ENCODE measurements around the gene APBA3.

APBA3 gene

DNA sequence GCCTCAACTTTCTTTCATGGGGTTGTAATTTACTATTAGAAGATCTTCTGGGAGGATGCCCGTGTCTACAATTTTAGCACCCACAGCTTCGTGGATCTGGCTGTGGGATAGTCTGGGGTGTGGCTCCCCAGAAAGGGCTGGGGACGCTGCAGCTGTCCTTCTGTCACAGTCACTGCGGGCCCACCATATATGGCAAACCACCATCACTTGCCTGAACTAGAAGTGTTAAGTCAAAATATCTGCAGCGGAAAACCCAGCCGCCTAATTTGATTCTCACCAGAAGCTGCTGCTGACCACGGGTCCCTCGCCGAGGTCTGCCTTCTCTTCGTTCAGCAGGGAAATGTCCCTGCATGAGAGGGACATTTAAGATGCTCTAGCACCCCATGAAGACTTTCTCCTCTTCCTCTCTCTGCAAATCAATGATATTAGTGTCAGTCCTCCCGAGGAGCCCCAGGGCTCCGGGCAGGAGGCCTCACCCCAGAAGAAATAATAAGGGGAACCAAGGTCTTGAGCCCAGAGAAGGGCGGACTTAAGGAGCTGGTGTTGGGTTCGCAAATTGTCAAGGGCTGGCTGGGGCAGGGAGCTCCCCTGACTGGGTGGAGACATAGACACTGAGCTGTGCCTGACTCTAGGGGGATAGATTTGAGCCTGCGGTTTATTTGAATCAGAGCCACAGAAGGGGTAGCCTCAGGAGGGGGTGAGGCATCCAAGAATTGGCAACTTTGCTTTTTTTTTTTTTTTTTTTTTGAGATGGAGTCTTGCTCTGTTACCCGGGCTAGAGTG, 27.7 kb upstream of the APBA3 start:
- DNase-seq (ENCODE audit: low read depth, low spot score) = no peak

DNA sequence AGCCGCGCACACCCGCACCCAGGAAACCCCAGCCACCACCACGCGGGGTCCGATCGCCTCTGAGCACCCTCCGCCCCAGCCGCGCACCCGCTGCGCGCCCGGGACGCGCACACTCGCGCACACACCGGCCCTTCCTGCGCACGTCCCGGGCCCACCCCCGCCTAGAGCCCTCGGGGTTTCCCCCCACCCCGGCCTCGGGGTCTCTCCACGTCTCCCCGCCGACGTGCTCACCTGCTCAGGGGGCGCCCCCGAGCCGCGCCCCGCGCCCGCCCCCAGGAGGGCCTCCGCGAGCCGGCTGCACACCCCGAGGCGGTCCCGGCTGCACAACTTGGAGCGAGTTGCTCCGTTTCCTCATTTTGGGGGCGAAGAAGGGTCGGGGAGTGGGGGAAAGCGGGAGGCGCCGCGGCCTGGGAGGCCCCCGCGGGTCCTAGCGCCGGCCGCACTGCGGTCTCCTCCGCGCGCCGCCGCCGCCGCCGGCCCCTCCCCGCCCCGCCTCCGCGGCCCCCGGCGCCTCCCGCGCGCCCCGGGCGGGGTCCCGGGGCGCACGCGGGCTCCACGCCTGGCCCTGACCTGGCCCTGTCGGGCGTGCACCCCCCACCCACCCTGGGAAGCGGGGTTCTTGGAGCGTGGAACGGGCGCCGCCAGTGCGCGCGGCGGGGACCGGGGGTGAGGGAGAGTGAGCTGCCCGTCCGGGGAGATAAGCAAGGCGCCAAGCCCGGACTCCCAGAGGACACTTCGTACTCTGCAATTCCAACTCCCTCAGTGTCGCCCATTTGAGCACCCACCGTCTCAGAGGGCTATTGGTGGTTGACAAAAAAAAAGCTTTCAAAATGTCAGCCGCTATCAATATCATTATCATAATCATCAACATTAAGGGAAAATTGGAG, 24.7 kb upstream of the APBA3 start, which contains the start of gene MATK:
Gene MATK, minus strand, starts transcription at position 444 of the 887 bp plus-strand sequence. CDS start 1,246 bp downstream, outside the sequence.
- no peak for DNase-seq (ENCODE audit: low read depth, low spot score)

DNA sequence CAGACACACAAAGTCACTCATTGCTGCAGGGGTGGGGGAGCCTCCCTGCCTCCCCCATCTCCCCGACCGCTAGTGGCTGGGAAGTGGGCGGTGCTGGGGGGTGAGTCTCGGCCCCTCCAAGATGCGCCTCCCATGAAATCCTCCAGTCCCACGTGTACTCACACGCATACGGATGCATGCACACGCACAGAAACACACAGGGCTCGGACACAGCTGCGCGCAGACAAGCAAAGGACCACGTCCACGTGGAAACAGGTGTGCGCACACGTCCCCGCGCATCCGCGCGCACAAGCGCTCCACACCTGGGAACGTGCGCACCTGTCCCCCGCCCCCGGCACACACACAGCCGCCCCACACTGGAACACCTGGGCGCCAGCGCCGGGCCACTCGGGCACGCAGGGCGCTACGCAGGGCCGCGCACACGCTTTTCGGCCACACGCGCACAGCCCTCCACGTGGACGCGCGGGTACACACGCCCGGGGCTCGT, 24.0 kb upstream of the APBA3 start:
- DNase-seq (ENCODE audit: low read depth, low spot score) = no peak

DNA sequence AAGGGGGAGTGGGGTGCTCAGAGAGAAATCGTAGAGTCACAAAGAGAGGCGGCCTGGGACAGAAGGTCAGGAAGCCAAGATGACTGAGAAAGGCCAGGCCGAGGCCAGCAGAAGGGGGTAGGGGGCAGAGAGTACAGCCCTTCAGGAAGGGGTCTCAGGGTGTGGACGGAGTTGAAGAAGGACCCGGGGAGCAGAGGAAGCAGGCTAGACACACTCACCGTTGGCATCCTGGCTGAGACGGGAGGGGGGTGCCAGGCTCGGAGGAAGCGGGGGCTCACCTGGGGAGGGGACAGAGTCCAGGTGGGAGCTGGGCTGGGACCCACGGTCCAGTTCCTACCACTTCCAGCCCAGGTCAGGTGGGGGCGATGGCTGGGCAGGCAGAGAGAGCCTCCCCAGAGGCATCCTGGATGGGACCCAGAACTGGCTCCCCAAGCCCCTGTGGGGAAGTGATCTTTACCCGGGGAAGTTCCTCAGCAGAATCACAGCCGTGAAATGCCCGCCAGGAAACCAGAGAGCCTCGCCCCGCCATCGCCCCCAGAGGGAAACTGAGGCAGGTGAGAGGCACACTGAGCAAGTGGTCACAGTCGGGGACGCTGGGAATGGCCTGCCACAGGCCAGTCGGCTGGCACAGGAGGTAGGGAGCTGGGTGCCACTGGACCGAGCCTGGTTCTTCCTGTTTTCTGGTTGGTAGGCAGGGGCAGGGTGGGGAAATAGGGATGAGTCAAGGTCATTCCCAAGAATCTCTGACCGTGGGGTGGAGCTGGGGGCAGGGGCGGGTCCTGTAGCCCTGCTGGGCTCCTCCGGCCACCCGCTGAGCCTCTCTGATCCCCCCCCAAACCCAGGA, 23.3 kb upstream of the APBA3 start:
- DNase-seq (ENCODE audit: low read depth, low spot score) = no peak

DNA sequence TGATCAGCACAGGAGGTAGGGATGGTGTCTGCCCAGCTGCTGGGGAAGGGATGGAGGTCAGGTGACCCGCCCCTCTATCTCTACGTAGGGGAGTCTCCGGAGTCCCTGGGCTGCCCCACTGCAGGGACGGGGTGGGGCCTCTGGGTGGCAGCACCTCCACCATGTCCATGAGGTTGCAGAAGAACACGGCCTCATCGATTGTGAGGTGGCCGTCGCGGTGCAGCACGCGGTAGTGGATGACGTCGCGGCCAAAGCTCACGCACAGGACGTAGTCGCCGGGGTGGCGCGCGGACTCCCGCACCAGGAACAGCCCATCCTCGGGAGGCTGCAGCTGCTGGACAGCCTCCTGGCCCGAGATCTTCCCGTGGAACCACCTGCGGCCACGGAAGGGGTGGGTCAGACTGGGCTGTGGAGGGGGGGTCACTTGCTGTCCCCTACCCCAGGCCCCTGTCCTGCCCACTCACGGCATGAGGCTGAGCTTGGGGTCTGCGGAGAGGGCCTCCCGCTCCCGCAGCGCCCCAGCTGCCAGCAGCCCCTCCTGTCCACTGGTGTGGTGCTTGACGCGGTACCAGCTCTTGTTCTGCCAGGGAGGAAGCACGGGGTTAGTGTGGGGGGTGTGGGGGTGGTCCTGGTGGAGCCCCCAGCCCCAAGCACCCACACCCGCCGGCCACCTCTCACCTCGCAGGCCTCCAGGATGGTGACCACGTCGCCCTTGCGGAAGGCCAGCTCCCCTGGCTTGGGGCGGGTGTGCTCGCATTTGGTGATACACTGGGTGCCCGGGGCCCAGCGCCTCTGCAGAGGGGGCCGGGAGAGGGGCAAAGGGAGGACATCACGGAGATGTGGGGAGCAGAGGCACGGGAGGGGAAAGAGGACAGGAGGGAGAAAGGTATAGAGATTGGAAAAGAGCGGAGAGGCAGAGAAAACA, 22.4 kb upstream of the APBA3 start:
- DNase-seq (ENCODE audit: low read depth, low spot score) = no peak

DNA sequence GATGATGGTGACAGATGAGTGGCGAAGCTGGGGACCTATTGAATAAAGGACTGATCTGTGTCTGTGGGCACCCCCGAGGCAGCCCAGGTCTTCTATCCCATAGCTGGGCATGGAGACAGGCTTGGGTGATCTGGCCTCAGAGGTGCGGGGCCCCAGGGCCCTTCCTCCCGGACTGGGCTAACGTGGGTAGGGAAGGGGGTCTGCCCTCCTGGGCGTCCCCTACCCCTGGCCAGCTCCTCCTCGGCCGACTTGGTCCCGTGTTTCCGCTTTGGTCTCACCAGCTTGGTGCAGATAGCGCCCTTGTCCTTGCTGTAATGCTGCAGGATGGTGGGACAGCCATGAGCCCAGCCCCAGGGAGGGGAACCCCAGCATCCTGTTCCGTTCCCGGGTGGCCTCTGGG, 21.4 kb upstream of the APBA3 start:
- DNase-seq (ENCODE audit: low read depth, low spot score) = no peak

DNA sequence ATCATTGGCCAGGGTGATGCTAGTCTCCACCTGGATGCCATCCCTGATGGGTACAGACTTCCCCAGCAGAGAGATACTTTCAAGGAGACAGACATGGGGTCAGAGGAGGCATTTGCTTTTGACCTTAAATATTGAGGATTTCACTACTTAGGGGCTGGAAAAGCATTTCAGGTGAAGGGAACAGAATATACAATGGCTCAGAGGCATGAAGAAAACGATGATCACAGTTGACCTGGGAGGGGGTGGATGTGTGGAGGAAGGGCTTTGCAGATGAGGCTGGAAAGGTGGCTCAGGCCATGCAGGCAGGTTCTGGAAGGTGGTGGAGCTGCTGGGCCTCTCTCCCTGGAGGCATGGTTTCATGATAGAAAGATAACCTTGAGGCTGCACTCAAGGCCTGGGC, 20.8 kb upstream of the APBA3 start:
- no peak for DNase-seq (ENCODE audit: low read depth, low spot score)

DNA sequence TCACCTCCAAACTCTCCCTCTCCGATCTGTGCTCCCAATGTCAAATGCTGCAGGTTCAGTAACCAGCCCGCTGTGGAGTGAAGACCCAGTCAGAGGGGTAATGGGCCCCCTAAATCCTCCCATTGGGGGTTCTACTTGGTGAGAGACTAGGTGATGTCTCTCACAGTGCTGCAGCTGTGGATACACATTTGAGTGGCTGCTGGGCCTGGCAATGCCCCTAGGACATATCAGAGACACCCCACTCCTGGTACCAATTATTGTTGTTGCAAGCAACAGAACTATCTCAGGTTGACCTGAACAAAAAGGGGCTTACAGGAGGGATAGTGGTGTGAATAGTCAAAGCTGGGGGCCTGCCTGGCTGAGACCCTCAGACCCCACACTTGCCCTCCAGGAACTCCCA, 20.1 kb upstream of the APBA3 start:
- DNase-seq (ENCODE audit: low read depth, low spot score) = no peak

DNA sequence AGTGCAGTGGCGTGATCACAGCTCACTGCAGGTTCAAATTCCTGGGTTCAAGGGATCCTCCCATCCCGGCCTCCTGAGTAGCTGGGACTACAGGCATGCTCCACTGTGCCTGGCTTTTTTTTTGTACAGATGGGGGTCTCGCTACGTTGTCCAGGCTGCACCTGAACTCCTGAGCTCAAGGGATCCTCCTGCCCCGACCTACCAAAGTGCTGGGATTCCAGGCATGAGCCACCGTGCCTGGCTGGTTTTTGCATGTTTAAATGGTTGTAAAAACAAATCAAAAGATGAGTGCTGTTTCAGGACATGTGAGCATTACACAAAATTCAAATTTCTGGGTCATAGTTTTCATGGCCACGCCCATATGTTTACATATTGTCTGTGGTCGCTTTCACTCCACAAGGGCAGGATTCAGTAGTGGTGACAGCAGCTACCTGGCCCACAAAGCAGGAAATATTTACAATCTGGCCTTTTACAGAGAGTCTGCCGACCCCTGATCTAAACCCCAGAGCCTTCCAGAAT, 19.4 kb upstream of the APBA3 start:
- no peak for DNase-seq (ENCODE audit: low read depth, low spot score)

DNA sequence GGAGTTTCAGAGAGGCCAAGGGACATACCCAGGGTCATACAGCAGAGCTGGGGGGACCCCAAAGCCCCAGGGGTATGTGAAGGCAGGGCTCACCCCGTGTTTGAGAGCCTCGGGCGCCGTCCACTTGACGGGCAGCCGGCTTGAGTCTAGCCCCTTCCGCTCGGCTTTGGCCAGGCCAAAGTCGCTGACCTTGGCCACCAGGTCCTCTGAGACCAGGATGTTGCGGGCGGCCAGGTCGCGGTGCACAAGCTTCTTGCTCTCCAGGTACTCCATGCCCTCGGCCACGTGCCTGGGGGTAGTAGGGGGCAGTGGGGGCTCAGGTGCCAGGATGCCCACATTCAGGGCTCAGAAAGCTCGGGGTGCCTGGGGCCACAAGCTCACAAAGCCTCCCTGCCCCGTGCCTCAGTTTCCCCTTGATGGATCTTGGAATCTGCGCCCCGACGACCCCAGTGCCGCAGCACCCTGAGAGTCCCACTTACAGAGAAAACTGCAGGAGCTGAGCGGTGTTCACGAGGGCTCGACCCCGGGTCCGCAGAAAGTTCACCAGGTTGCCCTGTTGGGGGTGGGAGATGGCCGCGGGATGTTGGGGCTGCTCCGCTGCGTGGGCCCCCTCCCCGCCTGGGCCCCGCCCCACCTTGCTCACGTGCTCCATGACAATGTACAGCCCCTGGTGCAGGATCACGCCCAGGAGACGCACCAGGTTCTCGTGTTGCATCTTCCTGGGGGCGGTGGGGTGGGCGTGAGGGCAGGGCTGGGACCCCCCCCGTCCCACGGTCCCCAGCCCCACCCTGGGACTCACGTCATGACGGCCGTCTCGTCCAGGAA, 17.6 kb upstream of the APBA3 start:
- no peak for DNase-seq (ENCODE audit: low read depth, low spot score)

DNA sequence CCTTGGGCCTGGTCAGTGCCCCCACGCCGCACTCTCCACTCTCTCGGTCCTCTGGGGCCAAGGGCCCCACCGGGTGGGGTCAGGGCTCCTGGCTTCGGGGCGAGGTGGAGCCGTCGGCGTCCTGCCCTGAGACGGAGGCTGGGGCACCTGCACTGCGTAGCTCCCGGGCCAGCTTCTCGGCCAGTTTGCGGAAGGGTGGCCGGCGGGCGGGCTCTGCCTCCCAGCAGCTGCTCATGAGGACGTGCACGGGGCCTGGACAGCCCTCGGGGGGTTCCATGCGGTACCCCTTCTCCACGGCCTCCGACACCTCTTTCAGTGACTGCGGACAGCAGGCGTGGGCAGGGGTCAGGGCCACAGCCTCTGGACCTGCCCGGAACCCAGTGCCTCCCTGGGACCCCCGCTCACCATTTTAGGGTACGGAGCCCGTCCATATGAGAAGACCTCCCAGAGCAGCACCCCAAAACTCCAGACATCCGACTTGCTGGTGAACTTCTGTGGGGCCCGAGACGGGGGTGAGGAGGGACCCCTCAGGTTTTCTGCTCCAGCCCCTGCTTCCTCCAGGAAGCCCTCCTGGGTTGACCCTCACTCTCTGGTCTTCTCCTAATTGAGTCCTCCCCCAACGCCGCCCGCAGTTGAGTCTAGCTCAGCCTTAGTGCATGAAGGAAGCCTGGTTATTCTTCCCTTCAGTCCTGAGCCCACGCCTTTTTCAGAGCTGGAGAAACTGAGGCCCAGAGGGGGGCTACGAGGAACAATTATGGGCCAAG, 16.8 kb upstream of the APBA3 start:
- DNase-seq (ENCODE audit: low read depth, low spot score) = no peak

DNA sequence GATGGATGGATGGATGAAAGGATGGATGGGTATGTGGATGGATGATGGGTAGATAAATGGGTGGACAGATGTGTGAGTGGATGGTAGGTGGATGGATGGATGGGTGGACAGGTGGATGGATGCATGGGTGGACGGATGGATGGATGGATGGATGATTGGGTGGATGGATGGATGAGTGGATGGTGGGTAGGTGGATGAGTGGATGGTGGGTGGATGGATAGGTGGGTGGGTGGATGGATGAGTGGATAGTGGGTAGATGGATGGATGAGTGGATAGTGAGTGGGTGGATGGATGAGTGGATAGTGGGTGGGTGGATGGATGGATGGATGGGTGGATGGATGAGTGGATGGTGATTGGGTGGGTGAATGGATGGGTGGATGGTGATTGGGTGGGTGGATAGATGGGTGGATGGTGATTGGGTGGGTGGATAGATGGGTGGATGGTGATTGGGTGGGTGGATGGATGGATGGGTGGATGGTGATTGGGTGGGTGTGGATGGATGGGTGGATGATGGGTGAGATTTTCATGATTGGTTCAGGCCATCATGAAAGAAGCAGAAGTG, 15.1 kb upstream of the APBA3 start:
- no peak for DNase-seq (ENCODE audit: low read depth, low spot score)

DNA sequence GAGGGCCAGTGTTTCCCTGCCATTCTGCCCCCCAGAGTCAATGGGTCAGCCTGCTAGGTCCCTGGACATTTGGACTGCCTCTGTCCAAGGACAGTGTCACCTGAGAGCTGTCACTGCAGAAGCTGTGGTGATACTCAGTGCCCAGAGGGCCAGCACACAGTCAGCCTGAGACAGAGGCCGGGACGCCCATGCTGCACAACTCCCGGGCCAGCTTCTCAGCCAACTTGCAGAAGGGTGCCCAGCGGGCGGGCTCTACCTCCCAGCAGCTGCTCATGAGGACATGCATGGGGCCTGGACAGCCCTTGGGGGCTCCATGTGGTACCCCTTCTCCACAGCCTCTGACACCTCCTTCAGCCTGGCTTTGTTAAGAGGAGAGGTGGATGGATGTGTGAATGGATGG, 14.3 kb upstream of the APBA3 start:
- DNase-seq (ENCODE audit: low read depth, low spot score) = no peak

DNA sequence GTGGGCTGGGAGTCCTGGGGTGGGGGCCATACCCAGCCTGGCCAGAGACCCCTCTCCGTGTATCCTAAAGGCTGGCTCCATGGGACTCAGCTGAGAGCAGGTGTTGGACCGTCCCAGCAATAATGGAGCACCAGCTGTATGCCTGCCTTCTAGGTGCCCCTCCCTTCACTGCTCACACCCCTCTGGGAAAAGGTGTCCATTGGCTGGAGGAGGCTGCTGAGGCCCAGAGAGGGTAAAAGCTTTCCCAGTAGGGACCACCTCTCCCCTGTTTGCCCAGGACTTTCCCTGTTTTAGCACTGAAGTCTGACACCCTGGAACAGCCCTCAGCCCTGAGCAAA, 13.9 kb upstream of the APBA3 start:
- no peak for DNase-seq (ENCODE audit: low read depth, low spot score)

DNA sequence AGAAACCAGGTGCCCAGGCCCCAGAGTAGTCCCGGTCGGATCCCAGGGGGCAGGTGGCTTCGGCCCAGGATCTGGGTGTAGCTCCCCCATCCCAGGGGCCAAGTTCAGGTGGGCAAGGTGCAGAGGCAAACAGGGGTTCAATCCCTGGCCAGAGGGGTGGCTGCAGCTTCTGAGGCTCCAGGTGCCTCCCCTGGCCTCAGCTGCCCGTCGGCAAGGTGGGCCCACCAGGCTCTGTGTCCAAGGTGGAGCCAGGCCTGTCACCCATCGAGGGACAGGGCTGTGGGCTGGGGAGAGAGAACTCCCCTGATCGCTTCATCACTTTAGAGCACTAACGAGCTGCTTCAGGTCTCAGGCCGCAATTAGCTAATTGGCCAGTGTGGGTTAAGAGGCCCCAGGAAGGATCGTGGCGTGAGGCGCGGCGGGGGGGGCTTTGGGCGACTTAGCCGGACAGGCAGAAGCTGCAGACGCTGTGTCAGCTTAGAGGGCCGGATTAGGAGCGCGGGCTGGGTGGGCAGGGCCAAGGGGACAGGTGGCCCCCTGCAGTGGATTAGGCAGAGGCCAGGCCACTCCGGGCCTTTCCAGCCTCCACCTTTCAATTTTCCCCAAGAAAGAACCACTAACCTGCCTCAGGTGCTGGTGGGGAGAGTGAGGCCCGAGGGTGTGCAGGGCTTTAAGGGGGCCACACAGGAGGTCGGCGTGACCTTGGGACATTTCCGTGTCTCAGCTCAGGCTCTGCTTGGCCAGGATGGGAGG, 13.3 kb upstream of the APBA3 start:
- no peak for DNase-seq (ENCODE audit: low read depth, low spot score)

DNA sequence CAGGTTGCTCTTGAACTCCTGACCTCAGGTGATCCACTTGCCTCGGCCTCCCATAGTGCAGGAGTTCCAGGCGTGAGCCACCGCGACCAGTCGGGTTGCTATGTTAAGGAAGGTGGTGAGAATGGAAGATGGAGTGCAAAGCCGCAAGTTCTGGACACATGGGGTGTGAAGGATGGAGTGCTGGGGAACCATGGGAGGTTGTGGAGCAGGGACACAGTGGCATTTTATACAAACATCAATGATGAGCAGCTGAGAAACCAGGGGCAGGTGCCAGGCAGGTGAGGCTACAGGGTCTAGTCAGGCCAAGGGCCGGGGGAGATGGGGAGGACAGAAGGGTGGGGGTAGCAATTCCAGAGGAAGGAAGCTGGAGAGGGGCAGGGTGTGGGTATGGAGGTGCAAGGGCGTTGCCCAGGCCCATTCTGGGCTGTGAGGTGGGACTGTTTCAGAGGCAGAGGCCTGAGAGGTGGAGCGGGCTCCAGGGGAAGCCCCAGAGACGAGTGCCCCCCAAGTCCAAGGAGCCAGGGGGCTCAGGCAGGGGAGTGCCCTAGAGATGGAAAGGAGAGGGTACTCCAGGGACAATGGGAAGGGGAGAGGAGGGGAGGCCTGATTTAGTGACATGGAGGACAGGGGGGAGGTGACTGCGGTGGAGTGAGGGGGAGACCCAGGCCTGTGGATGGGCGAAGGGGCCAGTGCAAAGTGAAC, 12.5 kb upstream of the APBA3 start:
- no peak for DNase-seq (ENCODE audit: low read depth, low spot score)

DNA sequence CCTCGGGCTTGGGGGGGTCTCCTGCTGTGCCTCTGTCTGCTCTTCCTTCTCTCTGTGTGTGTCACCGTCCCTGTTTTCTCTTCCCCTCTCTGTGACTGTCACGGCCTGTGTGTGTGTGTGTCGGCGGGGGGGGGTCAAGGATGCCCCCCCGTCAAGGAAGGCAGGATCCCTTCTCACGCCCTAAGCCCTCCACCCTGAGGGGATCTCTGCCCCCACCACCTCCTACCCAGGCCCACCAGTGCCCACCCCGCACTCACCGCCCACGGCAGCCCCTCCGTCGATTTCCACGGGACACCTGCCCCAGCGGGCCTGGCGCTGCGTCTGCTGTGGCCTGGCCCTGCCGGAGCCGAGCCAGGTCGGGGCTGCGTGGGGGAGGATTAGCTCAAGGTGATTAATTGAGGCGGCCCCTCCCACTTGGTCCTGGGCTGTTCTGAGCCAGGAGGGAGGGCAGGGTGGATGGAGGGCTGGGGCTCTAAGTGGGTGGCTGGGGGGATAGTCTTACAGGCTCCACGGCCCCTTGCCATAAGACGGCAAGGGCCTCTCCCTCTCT, 10.5 kb upstream of the APBA3 start, which contains the start of gene RAX2:
Gene RAX2, minus strand, starts transcription at position 323 of the 550 bp plus-strand sequence. CDS start 486 bp downstream, outside the sequence.
- DNase-seq (ENCODE audit: low read depth, low spot score) = no peak
